Measurements from ENCODE around the gene HNRNPL.
"Not testable (repeated sequence)": the region's sequence is repeated elsewhere in the genome, so short reads cannot be mapped to it uniquely, and the experiment has no call there.

The HNRNPL gene

DNA sequence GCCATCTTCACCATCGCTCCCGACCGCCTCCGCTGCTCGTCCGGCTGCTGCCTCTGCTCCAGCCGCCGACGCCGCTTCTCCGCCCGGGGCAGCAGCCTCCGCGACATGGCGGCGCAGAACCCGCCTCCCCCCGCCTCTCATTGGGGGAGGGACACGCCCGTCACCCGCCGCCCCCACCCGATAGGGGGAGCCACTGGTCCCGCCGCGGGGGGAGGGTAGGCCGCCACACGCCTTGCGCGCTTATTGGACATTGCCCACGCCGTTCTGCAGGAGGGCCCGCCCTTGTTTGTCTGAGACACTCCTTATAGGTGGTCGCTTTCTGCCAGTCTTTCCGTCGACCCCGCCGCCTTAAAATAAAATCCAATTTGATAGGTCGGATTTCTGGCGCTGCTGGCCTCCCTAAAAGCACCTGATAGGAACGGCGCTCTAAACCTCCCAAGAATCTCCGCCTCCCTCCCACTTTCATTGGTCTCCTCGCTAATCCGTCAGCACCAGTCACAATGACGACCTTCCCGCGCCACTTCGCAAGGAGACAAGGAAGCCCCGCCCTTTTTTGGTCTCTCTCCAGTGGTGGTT is at the start of gene HNRNPL:
HNRNPL (minus strand) TSS at position 127 of the 576 bp plus-strand sequence; CDS start at position 107, 20 bp downstream.
- H3K27ac Mint-ChIP-seq, result peak within 1 kb of the TSS; percentile 98
- peak; percentile 76 for ATAC-seq
- H3K36me3 Mint-ChIP-seq, result peaks cover 77% of the 10 kb centered on the region
- no peaks in the 10 kb centered on the region for H3K9me3 Mint-ChIP-seq
- peaks cover 59% of the 10 kb centered on the region for H3K4me1 Mint-ChIP-seq
- peak; percentile 100 for DNase-seq (ENCODE audit: low spot score in 2 of 2)
- peak within 1 kb of the TSS; percentile 94 for H3K4me3 Mint-ChIP-seq

DNA sequence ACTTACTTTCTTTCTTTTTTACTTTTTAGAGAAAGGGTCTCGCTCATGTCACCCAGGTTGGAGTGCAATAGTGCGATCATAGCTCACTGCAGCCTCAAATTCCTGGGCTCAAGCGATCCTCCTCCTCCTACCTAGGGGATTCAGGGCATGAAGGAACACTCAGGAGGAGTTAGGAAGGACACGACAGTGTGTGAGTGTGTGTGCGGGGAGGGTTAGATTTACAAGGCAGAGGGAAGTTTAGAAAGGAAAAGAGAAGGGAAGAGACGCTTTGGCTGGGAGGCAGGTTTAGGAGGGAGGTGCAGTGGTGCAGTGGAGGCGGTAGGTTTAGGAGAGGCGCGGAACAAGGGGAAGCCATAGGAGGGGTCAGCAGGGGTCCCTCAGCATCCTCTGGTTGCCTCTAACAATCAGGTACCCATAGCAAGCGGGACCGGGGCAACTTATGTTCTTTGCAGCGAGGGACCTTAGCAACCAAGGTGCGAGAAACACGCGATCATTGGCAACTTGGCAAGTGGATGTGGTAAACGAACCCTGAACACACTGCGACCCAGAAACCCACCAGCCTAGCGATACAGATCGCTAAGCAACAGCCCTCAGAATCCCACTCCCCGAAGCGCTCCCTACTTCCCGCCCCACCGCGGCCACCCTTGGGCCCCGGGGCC is 49.1 kb upstream of the HNRNPL start:
- Mint-ChIP-seq H3K36me3 (peaks cover 54% of the 10 kb centered on the region), H3K4me1 (peaks cover 43% of the 10 kb centered on the region), H3K9me3 (no peaks in the 10 kb centered on the region), H3K27ac (peak overlapping the region; percentile 88), H3K4me3 (peak overlapping the region; percentile 82)
- no peak for DNase-seq (ENCODE audit: low spot score in 2 of 2)
- no peak for ATAC-seq

DNA sequence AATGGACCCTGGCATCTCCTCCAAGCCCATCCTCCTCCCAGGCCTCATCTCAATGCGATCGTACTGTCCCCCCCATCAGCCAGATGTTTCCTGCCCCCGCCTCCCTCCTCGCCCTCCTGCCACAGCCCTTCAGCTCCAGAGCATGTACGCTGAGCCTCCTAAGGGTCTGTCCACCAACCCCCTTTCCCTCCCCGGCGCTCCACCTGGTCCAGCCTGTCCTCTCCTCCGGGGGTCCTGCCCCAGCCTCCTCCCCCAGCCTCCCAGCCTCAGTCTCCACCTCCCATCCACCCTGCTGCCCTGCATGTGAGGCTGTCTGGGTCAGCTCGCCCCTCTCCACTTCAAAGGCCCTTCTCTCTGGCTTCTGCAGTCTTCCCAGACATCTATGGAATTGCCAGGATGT is 45.2 kb upstream of the HNRNPL start:
- DNase-seq (ENCODE audit: low spot score in 2 of 2) (no peak), ATAC-seq (no peak)
- H3K27ac Mint-ChIP-seq, result peak overlapping the region; percentile 78
- H3K4me1 Mint-ChIP-seq, result peaks cover 36% of the 10 kb centered on the region
- peaks cover 33% of the 10 kb centered on the region for H3K36me3 Mint-ChIP-seq
- H3K9me3 Mint-ChIP-seq, result no peaks in the 10 kb centered on the region
- no peak overlapping the region for H3K4me3 Mint-ChIP-seq

DNA sequence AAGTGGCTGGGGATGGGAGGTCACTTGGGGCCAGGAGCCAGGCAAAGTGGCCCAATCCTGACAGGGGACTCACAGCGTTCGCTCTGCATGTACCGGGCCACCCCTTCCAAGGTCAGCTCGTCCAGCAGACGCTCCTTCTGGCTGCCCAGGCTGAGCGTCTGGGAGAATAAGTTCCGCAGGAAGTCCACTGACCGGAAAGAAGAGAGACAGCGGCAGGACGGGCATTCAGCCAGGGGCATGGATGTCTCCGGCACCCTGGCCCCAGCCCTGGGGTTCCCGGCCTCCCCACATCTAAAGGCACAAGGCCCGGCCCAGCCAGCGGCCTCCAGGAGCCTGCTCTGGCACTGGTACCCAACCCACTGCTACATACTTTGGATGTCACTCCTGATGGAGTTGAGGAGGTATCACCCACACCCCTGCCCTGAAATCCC is 43.6 kb upstream of the HNRNPL start:
- H3K36me3 Mint-ChIP-seq, result peaks cover 35% of the 10 kb centered on the region
- DNase-seq (ENCODE audit: low spot score in 2 of 2) (no peak), ATAC-seq (no peak)
- no peaks in the 10 kb centered on the region for H3K9me3 Mint-ChIP-seq
- H3K27ac Mint-ChIP-seq, result no peak overlapping the region
- no peak overlapping the region for H3K4me3 Mint-ChIP-seq
- peaks cover 27% of the 10 kb centered on the region for H3K4me1 Mint-ChIP-seq

DNA sequence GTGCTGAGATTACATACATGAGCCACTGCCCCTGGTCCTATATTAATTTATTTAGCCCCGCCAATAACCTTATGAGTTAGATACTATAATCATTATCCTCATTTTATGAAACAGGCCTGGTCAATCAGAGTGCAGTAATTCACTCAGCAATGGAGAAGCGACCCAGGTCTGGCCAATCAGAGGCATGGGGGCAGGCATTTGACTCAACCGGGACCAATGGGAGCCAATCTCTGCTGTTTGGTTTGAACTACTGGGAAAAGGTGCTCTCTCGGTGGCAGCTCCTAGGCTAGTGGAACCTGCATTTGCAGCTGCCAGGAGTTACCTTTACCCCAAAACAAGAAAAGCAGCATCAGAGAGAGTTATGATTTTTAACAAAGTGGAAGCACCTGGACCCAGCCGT is 43.1 kb upstream of the HNRNPL start:
- DNase-seq (ENCODE audit: low spot score in 2 of 2) (no peak), ATAC-seq (no peak)
- Mint-ChIP-seq H3K27ac (no peak overlapping the region), H3K36me3 (peaks cover 40% of the 10 kb centered on the region), H3K4me1 (peaks cover 22% of the 10 kb centered on the region), H3K9me3 (no peaks in the 10 kb centered on the region), H3K4me3 (no peak overlapping the region)

DNA sequence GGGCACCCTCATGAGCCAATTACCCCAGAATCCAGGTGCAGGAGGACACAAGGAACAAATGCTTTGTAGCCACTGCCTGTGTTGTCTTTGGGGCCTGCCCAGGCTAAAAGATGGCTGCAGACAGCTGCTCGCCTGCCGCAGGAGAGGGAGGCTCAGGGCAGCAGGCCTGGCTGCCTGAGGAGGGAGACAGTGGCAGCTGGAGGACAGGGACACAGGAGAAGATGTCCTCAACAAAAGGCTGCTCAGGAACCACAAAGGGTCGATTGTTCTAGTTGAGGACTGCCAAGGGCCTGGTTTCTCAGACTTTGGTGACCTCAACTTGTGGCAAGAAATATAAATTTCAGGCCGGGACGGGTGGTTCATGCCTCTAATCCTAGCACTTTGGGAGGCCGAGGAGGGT is 42.0 kb upstream of the HNRNPL start:
- Mint-ChIP-seq H3K36me3 (peaks cover 40% of the 10 kb centered on the region), H3K27ac (no peak overlapping the region), H3K4me3 (no peak overlapping the region), H3K4me1 (peaks cover 14% of the 10 kb centered on the region), H3K9me3 (no peaks in the 10 kb centered on the region)
- ATAC-seq (no peak), DNase-seq (ENCODE audit: low spot score in 2 of 2) (no peak)

DNA sequence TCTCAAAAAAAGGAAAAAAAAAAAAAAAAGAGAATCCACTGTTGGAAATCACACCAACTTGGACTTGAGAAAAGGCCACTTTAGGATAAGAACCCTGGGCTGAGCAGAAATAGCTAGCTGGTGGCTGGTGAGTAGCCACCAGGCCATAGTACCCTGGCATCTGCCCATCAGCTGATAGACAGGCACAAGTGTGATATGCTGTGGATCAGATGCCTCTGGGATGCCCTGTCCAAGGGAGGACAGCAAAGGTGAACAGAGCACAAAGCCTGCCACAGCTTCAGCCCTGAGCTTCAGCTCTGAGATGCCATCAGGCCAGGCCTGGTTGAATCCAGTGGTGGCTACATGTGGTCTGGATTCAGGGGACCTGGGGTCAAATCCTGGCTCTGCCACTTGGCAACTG is 40.9 kb upstream of the HNRNPL start:
- DNase-seq (ENCODE audit: low spot score in 2 of 2) (no peak), ATAC-seq (no peak)
- H3K27ac Mint-ChIP-seq, result no peak overlapping the region
- peaks cover 46% of the 10 kb centered on the region for H3K36me3 Mint-ChIP-seq
- no peak overlapping the region for H3K4me3 Mint-ChIP-seq
- H3K4me1 Mint-ChIP-seq, result peaks cover 13% of the 10 kb centered on the region
- H3K9me3 Mint-ChIP-seq, result no peaks in the 10 kb centered on the region

DNA sequence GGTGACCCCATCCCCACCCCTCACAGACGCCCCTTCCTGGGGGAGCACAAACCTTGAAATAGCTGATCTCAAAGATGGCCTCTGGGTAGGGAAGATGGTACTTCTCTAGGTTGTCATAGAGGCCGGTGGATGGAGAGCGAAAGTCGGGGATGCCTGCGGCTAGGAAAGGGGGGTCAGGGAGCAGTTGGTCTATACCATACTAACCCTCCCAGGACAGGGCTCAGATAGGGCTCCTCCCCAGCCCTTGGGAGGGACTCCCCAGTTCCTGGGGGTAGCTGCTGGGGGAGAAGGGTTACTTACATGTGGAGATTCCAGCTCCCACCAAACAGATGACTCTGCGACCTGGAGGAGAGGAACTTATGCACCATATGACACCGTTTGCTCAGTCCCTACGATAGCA is 40.0 kb upstream of the HNRNPL start:
- ATAC-seq (no peak), DNase-seq (ENCODE audit: low spot score in 2 of 2) (no peak)
- Mint-ChIP-seq H3K4me3 (no peak overlapping the region), H3K27ac (no peak overlapping the region), H3K4me1 (peaks cover 4% of the 10 kb centered on the region), H3K9me3 (no peaks in the 10 kb centered on the region), H3K36me3 (peaks cover 45% of the 10 kb centered on the region)

DNA sequence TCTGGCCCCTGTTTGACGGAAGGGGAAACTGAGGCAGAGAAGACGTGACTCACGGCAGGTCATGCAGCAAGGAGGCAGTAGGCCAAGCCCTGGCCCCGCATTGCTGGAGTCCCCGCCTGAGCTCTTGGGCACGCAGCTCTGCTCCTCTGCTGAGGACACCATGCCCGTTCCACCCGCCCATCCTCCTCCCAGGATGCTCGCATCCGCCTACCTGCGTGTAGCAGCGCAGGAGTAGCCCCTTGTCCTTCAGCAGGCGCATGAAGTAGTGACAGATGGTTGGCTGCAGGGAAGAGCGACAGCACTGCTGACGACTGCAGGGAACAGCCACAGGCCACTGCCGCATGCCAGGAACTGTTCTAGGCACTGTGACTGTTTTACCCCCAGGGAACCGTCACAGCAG is 39.1 kb upstream of the HNRNPL start:
- Mint-ChIP-seq H3K27ac (no peak overlapping the region), H3K36me3 (peaks cover 36% of the 10 kb centered on the region), H3K4me1 (no peaks in the 10 kb centered on the region), H3K9me3 (no peaks in the 10 kb centered on the region), H3K4me3 (no peak overlapping the region)
- no peak for DNase-seq (ENCODE audit: low spot score in 2 of 2)
- ATAC-seq, result no peak

DNA sequence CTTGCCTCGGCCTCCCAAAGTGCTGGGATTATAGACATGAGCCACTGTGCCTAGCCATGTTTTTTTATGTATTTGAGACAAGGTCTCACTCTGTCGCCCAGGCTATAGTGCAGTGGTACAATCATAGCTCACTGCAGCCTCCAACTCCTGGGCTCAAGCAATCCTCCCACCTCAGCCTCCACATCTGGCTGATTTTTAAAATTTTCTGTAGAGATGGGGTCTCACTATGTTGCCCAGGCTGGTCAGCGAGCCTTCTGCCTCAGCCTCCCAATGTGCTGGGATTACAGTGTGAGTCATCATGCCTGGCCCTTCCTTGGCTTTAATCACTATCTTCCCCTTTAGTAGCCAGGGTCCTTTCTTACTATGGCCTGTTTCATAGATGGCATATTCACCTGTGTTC is 34.9 kb upstream of the HNRNPL start:
- not testable (repeated sequence) for H3K4me3 Mint-ChIP-seq; ATAC-seq; DNase-seq (ENCODE audit: low spot score in 2 of 2); H3K9me3 Mint-ChIP-seq; H3K4me1 Mint-ChIP-seq
- H3K36me3 Mint-ChIP-seq, result peaks cover 62% of the 10 kb centered on the region
- peak overlapping the region; percentile 53 for H3K27ac Mint-ChIP-seq

DNA sequence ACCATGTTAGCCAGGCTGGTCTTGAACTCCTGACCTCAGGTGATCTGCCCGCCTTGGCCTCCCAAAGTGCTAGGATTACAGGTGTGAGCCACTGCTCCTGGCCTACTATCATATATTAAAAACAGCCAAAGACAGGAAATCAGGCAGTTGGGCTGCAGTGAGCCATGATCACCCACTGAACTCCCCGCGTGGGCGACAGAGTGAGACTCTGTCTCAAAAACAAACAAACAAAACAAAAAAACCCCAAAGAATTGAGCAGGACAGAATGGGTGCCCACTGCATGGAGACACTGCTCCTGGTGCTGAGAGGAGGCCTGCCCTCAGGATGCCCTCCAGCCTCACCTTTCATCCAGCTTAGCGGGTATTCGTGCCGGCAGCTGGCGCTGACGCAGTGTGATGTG is 33.5 kb upstream of the HNRNPL start:
- peaks cover 14% of the 10 kb centered on the region for H3K4me1 Mint-ChIP-seq
- H3K9me3 Mint-ChIP-seq, result no peaks in the 10 kb centered on the region
- DNase-seq (ENCODE audit: low spot score in 2 of 2) (no peak), ATAC-seq (no peak)
- no peak overlapping the region for H3K4me3 Mint-ChIP-seq
- peak overlapping the region; percentile 78 for H3K27ac Mint-ChIP-seq
- peaks cover 48% of the 10 kb centered on the region for H3K36me3 Mint-ChIP-seq

DNA sequence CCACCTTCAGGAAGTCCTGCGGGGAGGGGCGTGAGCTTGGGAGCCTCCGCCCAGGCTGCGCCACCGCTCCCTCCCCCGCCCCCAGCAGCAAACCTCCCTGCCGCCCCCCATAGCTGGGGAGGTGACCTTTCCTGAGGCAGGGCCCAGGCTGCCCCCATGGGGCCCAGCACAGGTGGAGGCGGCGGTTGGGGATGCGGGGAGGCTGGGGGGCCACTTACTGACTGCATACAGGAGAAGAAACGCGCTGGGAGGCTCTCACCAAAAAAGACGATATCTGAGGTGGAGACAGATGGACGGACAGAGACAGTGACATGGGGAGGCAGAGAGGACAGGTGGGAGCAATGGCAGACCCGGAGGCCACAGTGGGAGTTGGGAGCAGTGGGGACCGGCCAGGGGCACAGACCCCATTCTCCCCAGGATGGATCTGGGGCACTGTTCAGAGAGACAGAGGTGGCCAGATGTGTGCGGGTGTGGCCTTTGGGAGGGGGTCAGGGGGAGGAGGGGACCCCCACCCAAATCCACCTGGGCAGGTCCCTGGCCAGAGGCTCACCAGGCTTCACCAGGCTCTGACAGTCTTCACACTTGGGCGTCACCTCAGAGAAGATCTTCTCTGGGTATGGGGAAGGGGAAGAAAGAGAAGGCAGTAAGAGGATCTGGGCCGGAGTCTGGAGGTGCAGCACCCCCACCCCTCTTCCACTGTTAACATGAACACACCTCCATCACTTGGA is 31.3 kb upstream of the HNRNPL start:
- H3K4me3 Mint-ChIP-seq, result no peak overlapping the region
- no peaks in the 10 kb centered on the region for H3K9me3 Mint-ChIP-seq
- ATAC-seq, result no peak
- DNase-seq (ENCODE audit: low spot score in 2 of 2), result no peak
- H3K4me1 Mint-ChIP-seq, result peaks cover 33% of the 10 kb centered on the region
- peak overlapping the region; percentile 50 for H3K27ac Mint-ChIP-seq
- peaks cover 50% of the 10 kb centered on the region for H3K36me3 Mint-ChIP-seq

DNA sequence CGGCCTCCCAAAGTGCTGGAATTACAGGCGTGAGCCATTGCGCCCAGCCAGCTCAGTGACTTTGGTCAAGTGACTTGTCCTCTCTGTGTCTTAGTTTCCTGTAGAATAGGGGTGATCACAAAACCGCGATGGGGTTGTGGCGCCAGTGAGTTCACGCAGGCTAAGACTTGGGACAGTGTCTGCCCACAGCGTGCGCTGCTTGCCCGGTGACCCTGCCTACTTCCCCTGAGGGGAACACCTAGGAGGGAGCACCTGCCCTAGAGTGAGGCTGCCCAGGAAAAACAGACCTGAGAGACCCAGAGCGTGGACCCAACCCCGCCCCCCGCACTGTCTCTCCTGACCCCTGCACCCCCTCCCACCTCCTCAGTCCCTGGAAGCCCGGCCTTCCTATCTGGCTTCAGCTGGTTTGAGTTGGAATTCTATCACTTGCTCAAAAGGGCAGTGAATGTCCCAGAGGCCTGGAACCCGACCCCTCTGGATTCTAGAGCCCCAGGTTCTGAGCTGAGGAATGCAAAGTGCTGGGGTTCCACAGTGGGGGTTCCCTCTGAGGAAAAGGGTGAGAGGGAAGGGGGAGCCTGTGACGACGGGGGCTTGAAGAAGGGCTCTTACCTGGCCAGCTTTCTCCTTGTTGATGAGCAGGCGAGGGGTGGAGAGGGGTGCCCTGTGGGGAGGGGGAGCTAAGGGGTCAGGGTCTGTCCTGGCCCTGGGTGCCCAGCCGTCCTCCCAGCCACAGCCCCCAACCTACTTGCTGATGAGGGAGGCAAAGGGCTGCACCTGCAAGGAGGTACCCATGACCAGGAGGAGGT is 30.5 kb upstream of the HNRNPL start:
- Mint-ChIP-seq H3K4me1 (peaks cover 33% of the 10 kb centered on the region), H3K4me3 (no peak overlapping the region), H3K9me3 (no peaks in the 10 kb centered on the region), H3K36me3 (peaks cover 56% of the 10 kb centered on the region), H3K27ac (peak overlapping the region; percentile 50)
- no peak for ATAC-seq
- DNase-seq (ENCODE audit: low spot score in 2 of 2), result no peak

DNA sequence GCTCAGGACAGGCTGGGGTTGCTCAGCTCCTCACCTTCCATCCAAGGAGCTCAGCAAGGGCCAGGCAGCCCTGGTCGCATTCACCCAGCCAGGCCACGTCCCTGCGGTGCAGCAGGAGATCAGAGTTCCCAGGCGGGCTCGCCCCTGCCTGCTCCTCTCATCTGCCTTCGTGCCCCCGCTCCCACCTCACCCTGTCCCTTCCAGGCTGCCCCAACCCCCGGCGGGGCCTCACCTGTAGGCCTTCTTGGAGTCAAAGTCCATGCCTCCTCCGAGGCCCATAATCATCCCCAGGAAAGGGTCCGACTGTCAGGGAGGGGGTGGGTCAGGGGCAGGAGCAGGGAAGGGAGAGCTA is 29.6 kb upstream of the HNRNPL start:
- H3K27ac Mint-ChIP-seq, result peak overlapping the region; percentile 99
- DNase-seq (ENCODE audit: low spot score in 2 of 2), result no peak
- no peaks in the 10 kb centered on the region for H3K9me3 Mint-ChIP-seq
- peaks cover 65% of the 10 kb centered on the region for H3K36me3 Mint-ChIP-seq
- no peak for ATAC-seq
- no peak overlapping the region for H3K4me3 Mint-ChIP-seq
- peaks cover 33% of the 10 kb centered on the region for H3K4me1 Mint-ChIP-seq

DNA sequence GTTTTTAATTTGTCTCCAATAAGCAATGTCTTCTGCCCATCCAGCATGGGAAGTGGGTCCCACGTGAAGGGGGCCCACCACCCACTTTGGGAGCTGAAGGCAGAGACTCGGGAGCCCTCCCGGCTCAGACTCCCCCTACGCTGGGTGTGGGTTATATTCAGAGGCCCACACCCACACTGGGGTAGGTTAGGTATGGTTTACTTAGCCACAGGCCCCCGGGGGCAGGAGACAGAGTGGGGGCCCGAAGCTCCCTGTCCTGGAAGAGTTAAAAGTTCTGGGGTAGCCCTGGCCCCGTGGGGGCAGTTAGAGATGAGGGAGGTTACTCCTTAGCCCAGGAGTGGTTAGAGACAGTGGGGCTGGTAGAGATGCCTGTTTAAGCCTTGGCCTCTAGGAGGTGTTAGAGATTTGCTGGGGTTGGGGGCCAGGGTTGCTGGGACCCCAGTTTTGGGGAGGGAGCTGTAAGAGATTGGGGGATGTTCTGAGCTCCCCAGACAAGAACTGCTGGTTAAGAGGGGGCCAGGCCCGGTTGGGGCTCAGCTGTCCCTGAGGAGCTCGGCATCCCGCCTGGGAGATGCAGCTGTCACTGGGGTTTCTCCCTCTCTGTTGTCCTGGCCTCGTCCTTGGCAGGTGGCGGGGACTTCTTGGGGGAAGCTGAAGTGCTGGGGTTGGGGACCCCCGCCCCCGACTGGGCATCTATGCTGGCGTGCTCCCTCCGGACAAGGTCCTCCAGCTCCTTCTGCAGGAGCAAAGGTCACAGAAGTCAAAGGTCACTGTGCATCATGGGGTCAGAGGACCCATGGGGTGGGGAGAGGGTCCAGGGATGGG is 29.0 kb upstream of the HNRNPL start:
- peaks cover 70% of the 10 kb centered on the region for H3K36me3 Mint-ChIP-seq
- no peaks in the 10 kb centered on the region for H3K9me3 Mint-ChIP-seq
- peak overlapping the region; percentile 99 for H3K27ac Mint-ChIP-seq
- DNase-seq (ENCODE audit: low spot score in 2 of 2) (no peak), ATAC-seq (peak; percentile 46)
- H3K4me3 Mint-ChIP-seq, result peak overlapping the region; percentile 89
- peaks cover 33% of the 10 kb centered on the region for H3K4me1 Mint-ChIP-seq
